Keratinocyte (primary cell): ENCODE data around the gene ERLEC1. TPM values are rescaled to one million over a fixed set of nuclear protein-coding genes. Genes with fewer than 3 reads are reported as not detected.

Experiments
- DNase-seq: peaks from one replicate; pipeline ENCODE4 v3.0.0-alpha.2; 2011; ENCODE audit warnings: low read depth, missing footprints, low spot score
- FAIRE-seq: peaks from 2 replicates; lab custom pipeline; 2011; peaks lifted over from hg19 to GRCh38; lab: Jason Lieb, UNC
- H2AFZ ChIP-seq: 2 replicates; pipeline ENCODE4 v1.6.0; 2012; ENCODE audit warnings: low read length, control low read depth, inconsistent platforms; ENCODE audit not compliant: control insufficient read depth
- H3K27ac ChIP-seq: 2 replicates; pipeline ENCODE4 v1.5.1; 2011; ENCODE audit warnings: low read length; ENCODE audit not compliant: control insufficient read depth, insufficient read depth
- H3K27me3 ChIP-seq: 3 replicates; pipeline ENCODE4 v1.6.0; 2011; ENCODE audit warnings: low read length; ENCODE audit not compliant: control insufficient read depth, insufficient read depth; ENCODE audit errors: extremely low read depth
- H3K36me3 ChIP-seq, 2 experiments: 2 replicates in 1 of 2; 3 replicates in 1 of 2; pipeline ENCODE4 v1.5.1; 2011; ENCODE audit warnings: low read length in 2 of 2, mild to moderate bottlenecking in 1 of 2; ENCODE audit not compliant: control insufficient read depth in 2 of 2, insufficient read depth in 2 of 2; ENCODE audit errors: extremely low read depth in 1 of 2
- H3K4me1 ChIP-seq: 3 replicates; pipeline ENCODE4 v1.5.1; 2011; ENCODE audit warnings: low read length; ENCODE audit not compliant: control insufficient read depth, insufficient read depth; ENCODE audit errors: extremely low read depth
- H3K4me2 ChIP-seq: 3 replicates; pipeline ENCODE4 v1.6.0; 2011; ENCODE audit warnings: low read depth, low read length; ENCODE audit not compliant: control insufficient read depth, insufficient read depth; ENCODE audit errors: extremely low read depth
- H3K4me3 ChIP-seq, 3 experiments: fragments of 200-600 bp in 1 of 3; sonication (generic) in 1 of 3; 2 replicates in 2 of 3; 3 replicates in 1 of 3; pipeline ENCODE4 v1.5.1; 2011 to 2016; ENCODE audit warnings: low read length in 3 of 3, mild to moderate bottlenecking in 3 of 3, control low read depth in 2 of 3, inconsistent platforms in 1 of 3, low read depth in 1 of 3, mixed read lengths in 1 of 3, mixed run types in 1 of 3, moderate library complexity in 1 of 3; ENCODE audit not compliant: control insufficient read depth in 2 of 3, insufficient read depth in 2 of 3; ENCODE audit errors: extremely low read depth in 1 of 3
- H3K79me2 ChIP-seq: 2 replicates; pipeline ENCODE4 v1.6.0; 2012; ENCODE audit warnings: low read length; ENCODE audit not compliant: control insufficient read depth, insufficient read depth
- H3K9ac ChIP-seq: 3 replicates; pipeline ENCODE4 v1.6.0; 2011; ENCODE audit warnings: low read length; ENCODE audit not compliant: control insufficient read depth, insufficient read depth; ENCODE audit errors: extremely low read depth
- H3K9me1 ChIP-seq: 3 replicates; pipeline ENCODE4 v1.6.0; 2011; ENCODE audit warnings: low read length; ENCODE audit not compliant: control insufficient read depth, insufficient read depth; ENCODE audit errors: extremely low read depth
- H3K9me3 ChIP-seq: 2 replicates; pipeline ENCODE4 v1.5.1; 2012; ENCODE audit warnings: low read depth, low read length; ENCODE audit not compliant: control insufficient read depth
- H4K20me1 ChIP-seq: 3 replicates; pipeline ENCODE4 v1.6.0; 2011; ENCODE audit warnings: low read length; ENCODE audit not compliant: control insufficient read depth, insufficient read depth; ENCODE audit errors: extremely low read depth
- EZH2 ChIP-seq: IDR thresholded peaks from one replicate; pipeline ENCODE4 v1.6.1; 2012; ENCODE audit warnings: inconsistent platforms, mild to moderate bottlenecking, low read length, moderate library complexity
- dilution Hi-C: fragments of 300-500 bp; cut with MboI; formaldehyde crosslinking; loops from one replicate; pipeline ENCODE4 v1.7.0; 2020; ENCODE audit warnings: low sequenced_read_pairs; ENCODE audit not compliant: extremely low pct_ligation_motif_present
- polyA plus RNA-seq, 5 experiments: library from polyadenylated mRNA; depleted of rRNA in 3 of 5; stranded (reverse) in 3 of 5; stranded (forward) in 1 of 5; unstranded in 1 of 5; fragments of >200 nt; gene quantifications; 1 replicate in 1 of 5; 2 replicates in 3 of 5; 3 replicates in 1 of 5; pipeline versions ENCODE4 v1.2.1 to v1.2.3, GENCODE V29; 2011 to 2012; ENCODE audit warnings: missing spikeins in 2 of 5, low read depth in 1 of 5, low replicate concordance in 1 of 5
- TF ChIP-seq, protein P1 (sequence below), 3 experiments: IDR thresholded peaks in 1 of 3; conservative IDR thresholded peaks in 1 of 3; optimal IDR thresholded peaks in 1 of 3; 2 replicates in 2 of 3; 3 replicates in 1 of 3; pipeline versions ENCODE3 to v1.5.1; 2011; ENCODE audit warnings: low read length in 3 of 3, mild to moderate bottlenecking in 3 of 3, moderate library complexity in 2 of 3, control low read depth in 1 of 3, inconsistent platforms in 1 of 3; ENCODE audit not compliant: insufficient read depth in 2 of 3; ENCODE audit errors: extremely low read depth in 1 of 3

The ERLEC1 gene
- polyA plus RNA-seq, 1 donor (not counting 4 experiments of a cell fraction or from before 2014, with no cell fraction given), result 35.6 TPM

DNA sequence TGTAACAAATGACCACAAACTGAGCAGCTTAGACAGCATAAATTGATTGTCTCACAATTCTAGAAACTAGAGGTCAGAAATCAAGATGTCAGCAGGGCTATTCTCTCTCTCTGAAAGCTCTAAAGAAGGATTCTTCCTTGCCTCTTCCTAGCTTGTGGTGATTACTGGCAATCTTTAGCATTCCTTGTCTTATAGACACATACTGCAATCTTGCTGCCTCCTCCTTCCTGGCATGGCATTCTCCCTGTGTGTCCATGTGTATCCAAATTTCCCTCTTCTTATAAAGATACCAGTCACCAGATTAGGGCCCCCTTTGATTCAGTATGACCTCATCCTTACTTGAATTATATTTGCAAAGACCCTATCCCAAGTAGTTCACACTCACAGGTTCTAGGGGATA lies 2.4 kb upstream of the ERLEC1 start:
- DNase-seq (no peak), FAIRE-seq (no peak)
- Histone ChIP-seq H3K9me3 (no peaks in the 10 kb centered on the region), H3K4me1 (peaks cover 24% of the 10 kb centered on the region), H3K79me2 (peaks cover 79% of the 10 kb centered on the region), H3K27me3 (no peaks in the 10 kb centered on the region), H3K9me1 (no peaks in the 10 kb centered on the region), H4K20me1 (no peaks in the 10 kb centered on the region), H3K9ac (no peak overlapping the region), H3K4me3 (no peak overlapping the region), H3K27ac (no peak overlapping the region), H3K4me2 (peak overlapping the region; percentile 95), H3K36me3 (no peaks in the 10 kb centered on the region), H2AFZ (no peak overlapping the region)
- TF ChIP-seq EZH2, result no peak
- TF ChIP-seq, protein P1, sequence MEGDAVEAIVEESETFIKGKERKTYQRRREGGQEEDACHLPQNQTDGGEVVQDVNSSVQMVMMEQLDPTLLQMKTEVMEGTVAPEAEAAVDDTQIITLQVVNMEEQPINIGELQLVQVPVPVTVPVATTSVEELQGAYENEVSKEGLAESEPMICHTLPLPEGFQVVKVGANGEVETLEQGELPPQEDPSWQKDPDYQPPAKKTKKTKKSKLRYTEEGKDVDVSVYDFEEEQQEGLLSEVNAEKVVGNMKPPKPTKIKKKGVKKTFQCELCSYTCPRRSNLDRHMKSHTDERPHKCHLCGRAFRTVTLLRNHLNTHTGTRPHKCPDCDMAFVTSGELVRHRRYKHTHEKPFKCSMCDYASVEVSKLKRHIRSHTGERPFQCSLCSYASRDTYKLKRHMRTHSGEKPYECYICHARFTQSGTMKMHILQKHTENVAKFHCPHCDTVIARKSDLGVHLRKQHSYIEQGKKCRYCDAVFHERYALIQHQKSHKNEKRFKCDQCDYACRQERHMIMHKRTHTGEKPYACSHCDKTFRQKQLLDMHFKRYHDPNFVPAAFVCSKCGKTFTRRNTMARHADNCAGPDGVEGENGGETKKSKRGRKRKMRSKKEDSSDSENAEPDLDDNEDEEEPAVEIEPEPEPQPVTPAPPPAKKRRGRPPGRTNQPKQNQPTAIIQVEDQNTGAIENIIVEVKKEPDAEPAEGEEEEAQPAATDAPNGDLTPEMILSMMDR (optimal IDR thresholded peaks at IDR 0.05 in 1 of 3, IDR thresholded peaks at IDR 0.05 in 1 of 3, conservative IDR thresholded peaks at IDR 0.05 in 1 of 3; ENCODE audit: extremely low read depth in 1 of 3, insufficient read depth in 2 of 3, low read length in 3 of 3), result no peak
- dilution Hi-C loops, result no loop called here

DNA sequence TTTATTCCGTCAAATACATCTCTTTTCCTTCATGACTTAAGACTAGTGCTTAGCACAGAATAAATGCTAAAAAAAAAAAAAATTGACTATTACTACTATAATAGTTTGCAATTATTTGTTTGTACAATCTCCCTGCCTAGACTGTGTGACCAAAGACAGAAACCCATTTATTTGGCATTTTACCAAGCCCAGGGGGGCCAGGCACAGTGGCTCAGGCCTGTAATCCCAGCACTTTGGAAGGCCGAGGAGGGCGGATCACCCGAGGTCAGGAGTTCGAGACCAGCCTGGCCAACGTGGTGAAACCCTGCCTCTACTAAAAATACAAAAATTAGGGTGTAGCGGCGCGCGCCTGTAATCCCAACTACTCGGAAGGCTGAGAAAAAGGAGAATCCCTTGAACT lies 1.5 kb upstream of the ERLEC1 start:
- dilution Hi-C loops, result no loop called here
- Histone ChIP-seq H3K9ac (peak overlapping the region; percentile 91), H3K9me3 (no peaks in the 10 kb centered on the region), H3K4me1 (peaks cover 24% of the 10 kb centered on the region), H4K20me1 (no peaks in the 10 kb centered on the region), H3K4me3 (peak overlapping the region; percentile 85 to 99 (median 96)), H3K36me3 (no peaks in the 10 kb centered on the region), H3K9me1 (no peaks in the 10 kb centered on the region), H3K27me3 (no peaks in the 10 kb centered on the region), H3K4me2 (peak overlapping the region; percentile 95), H3K27ac (peak overlapping the region; percentile 90), H2AFZ (no peak overlapping the region), H3K79me2 (peaks cover 86% of the 10 kb centered on the region)
- no peak for TF ChIP-seq EZH2
- TF ChIP-seq, protein P1 (optimal IDR thresholded peaks at IDR 0.05 in 1 of 3, IDR thresholded peaks at IDR 0.05 in 1 of 3, conservative IDR thresholded peaks at IDR 0.05 in 1 of 3; ENCODE audit: extremely low read depth in 1 of 3, insufficient read depth in 2 of 3, low read length in 3 of 3), result no peak
- DNase-seq, result no peak
- no peak for FAIRE-seq
